GM21737 (cell line): ENCODE measurements around the gene CRAT.
A peak's percentile ranks its signal among the peaks of the same experiment; 100 is the strongest.

Experiments used
- ATAC-seq: cut with Tn5 transposase; IDR thresholded peaks from one replicate; pipeline ENCODE4 v1.9.1; 2021; ENCODE audit warnings: mild to moderate bottlenecking, moderate library complexity; ENCODE audit not compliant: unreplicated experiment

CRAT gene

GRCh38 chr9:129111528-129112151 lies 1.0 kb upstream of the CRAT start:
- peak; percentile 11 for ATAC-seq

GRCh38 chr9:129109952-129110739 lies 447 bp downstream of the CRAT start:
- peak; percentile 3 for ATAC-seq

- no peak for ATAC-seq
Observed at GRCh38 chr9:129109537-129109903, 1.1 kb downstream of the CRAT start.

GRCh38 chr9:129108805-129109536 lies 1.6 kb downstream of the CRAT start:
- no peak for ATAC-seq

GRCh38 chr9:129108083-129108804 lies 2.3 kb downstream of the CRAT start:
- ATAC-seq: no peak

- ATAC-seq: no peak
Observed at GRCh38 chr9:129107651-129108050, 2.9 kb downstream of the CRAT start.

GRCh38 chr9:129105857-129106694 lies 4.5 kb downstream of the CRAT start:
- ATAC-seq: no peak

GRCh38 chr9:129104051-129104450 lies 6.5 kb downstream of the CRAT start:
- no peak for ATAC-seq

GRCh38 chr9:129103595-129103965 lies 7.0 kb downstream of the CRAT start:
- ATAC-seq: no peak

- ATAC-seq: no peak
Observed at GRCh38 chr9:129102791-129103594, 7.6 kb downstream of the CRAT start.

- no peak for ATAC-seq
Observed at GRCh38 chr9:129102095-129102525, 8.5 kb downstream of the CRAT start.

- no peak for ATAC-seq
Observed at GRCh38 chr9:129101279-129101678, 9.3 kb downstream of the CRAT start.

- ATAC-seq: no peak
Observed at GRCh38 chr9:129100383-129101169, 10.0 kb downstream of the CRAT start.

- no peak for ATAC-seq
Observed at GRCh38 chr9:129098328-129098727, 12.3 kb downstream of the CRAT start.

- no peak for ATAC-seq
Observed at GRCh38 chr9:129097671-129098306, 12.8 kb downstream of the CRAT start.

GRCh38 chr9:129095908-129096307 lies 14.7 kb downstream of the CRAT start:
- no peak for ATAC-seq

- ATAC-seq: no peak
Observed at GRCh38 chr9:129095170-129095667, 15.4 kb downstream of the CRAT start.
